GM19099 (cell line): ENCODE results near the gene CDC42BPB.

Experiments used
- POLR2A ChIP-seq: IDR thresholded peaks from 3 replicates; pipeline ENCODE4 v1.6.1; 2011; ENCODE audit warnings: low read depth; ENCODE audit not compliant: insufficient read length; ENCODE audit errors: extremely low read depth

CDC42BPB gene

DNA sequence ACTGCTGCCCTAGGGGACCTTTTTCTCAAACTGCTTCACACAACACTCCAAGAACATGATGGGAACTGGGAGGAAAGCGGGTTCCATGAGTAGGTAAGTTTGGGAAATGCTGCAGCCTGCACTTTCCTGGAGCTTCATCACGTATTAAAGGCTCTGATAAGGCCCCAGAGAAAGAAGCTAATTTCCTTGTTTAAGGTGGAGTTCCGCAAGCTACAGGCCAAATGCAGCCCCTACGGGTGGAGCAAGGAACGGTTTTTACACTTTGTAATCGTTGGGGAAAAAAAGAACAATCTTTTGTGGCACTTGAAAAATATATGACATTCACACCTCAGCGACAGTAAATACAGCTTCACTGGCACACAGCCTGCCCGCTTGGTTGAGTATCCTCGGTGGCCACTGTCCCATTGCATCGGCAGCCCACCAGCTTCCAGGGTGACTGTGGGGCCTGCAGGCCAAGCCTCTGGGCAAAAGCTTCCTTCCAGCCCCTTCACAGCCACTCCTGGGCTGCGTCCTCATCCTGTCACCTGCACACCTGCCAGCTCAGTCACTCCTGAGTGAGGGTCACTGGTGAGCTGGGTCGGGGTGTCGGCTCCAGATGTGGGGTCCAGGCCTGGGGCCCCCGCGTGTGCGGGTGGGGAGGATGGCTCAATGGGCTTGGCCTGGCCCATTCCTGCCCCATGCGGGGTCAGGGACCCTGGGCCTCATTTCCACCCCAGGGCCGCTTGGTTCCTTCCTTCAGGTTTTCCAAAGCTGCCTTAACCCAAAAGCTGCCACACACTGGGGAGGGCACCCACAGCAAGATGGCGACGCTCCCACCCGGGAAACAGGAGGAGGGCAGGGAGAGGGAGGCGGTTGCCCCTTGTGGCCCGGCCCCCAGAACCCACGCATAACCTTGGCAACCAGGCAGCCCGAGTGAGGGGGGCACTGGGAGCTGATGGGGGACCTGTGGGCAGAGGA lies 132.4 kb downstream of the CDC42BPB start:
- no peak for TF ChIP-seq POLR2A

DNA sequence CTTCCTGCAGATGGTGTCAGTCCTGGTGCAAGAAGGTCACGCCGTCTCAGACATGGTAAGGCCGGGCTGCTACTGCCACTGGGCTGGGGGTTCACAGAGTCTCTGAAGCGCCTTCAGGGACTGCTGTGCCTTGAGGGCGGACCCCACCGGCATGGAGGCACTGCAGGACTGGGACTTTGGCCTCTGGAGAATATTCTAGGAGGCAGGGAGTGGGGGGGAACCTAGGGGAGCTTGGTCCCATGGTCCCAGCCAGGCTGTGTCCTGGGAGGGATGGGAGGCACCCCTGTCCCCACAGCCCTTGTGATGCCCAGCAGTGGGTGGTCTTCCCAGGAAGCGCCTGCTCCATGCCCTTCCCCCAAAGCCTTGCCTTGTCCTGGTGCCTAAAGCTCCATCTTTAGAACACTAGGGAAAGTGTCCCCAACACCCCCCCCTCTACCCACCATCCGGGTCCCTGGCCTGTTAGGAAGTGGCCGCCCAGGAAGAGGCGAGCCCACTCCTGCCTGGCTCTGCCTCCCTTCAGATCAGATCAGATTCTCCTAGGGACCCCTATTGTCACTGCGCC lies 133.3 kb downstream of the CDC42BPB start:
- TF ChIP-seq POLR2A, result no peak

DNA sequence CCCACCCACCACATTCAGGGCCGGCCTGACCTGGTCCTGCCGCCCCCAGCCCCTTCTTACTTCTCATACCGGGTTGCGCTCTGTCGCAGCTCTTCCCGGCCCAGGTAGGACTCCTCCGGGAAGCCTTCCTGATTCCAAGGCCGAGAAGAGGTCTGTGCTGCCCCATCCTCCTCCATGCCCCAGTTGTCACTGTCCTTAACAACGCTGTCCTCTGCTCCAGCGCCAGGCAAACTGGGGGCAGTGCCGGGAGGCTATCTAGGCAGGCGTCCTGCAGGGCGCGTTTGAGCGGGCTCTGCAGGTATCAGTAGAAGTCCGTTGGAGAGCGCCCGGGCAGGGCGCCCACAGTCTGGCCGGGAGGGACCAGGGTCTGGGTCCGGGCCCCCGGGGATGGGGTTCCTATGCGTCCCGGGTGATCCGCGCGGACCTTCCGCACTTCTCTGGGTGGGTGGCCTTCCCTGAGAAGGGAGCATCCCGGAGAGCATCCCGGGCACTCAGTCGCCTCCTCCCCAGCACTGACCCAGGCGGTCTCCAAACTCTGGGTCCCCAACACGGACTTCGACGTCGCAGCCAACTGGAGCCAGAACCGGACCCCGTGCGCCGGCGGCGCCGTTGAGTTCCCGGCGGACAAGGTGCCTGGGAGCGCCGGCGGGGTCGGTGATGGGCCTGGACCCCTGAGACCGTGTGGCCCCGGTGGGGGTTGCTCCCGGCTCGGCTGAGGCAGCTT lies 134.0 kb downstream of the CDC42BPB start:
- TF ChIP-seq POLR2A, result no peak

DNA sequence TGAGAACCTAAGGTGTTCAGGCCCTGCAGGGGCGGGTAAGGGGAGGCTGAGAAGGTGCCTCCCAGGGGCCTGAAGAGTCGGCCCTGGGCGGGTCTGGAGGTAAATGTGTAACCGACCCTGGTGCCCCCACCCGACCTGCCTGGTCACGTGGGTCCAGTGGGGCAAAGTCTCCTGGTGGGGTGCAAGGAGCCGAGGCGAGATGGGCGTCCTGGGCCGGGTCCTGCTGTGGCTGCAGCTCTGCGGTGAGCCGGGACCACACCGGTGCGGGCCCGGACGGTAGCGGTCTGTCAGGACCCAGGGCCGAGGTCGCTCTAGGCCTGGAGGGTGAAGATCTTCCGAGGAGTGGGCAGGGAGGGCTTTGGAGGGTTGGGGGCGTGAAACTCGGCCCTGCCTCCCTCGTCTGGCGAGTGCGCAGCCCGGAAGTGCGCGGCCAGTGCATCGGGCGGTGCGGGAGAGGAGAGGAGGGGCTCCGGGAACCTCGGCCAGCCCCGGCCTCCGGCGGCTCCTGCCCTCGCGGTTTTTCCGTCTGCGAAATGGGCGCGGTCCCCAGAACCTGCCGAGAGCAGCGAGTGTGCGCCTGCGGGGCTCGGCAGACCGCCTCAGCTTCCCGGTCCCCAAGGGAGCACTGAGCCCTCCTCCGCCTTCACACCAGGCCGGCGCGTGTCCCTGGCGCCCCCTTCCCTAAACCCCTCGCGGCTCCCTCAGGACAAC lies 134.7 kb downstream of the CDC42BPB start, which contains the start of gene AMN:
AMN (plus strand) TSS at position 174 of the 711 bp plus-strand sequence; CDS start at position 200, 26 bp downstream.
- TF ChIP-seq POLR2A, result no peak

DNA sequence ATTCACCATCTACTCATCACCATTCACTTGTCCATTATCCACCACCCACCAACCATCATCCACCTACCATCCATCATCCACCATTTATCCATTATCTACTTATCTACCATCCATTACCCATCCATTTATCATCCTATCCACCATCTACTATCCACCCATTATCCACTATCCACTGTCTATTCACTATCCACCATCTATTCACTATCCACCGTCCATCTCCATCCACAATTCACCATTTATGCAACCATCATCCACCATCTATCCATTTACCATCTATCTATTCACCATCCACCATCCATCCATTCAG lies 136.4 kb downstream of the CDC42BPB start:
- TF ChIP-seq POLR2A, result no peak

DNA sequence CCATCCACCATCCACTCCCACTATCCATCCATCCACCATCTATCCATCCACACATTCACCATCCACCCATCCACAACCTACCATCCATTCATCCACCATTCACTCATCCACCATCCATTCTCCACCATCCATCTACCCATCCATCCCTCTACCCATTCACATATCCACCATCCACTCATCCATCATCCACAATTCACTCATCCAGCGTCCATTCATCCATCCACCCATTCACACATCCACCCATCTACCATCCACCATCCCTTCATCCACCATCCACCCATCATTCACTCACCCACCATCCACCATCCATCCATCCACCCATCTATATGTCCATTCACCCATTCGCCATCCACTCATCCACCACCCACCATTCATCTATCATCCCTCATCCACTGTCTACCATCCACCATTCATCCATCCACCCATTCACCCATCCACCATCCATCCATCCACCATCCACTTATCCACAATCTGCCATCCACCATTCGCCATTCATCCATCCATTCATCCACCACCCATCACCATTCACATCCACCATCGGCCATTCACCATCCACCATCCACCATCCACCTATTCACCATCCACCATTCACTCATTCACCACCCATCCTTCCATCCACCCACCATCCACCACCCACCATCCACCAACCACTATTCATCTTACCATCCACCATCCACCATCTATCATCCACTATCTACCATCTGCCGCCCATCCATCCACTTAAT lies 136.9 kb downstream of the CDC42BPB start:
- TF ChIP-seq POLR2A, result no peak

DNA sequence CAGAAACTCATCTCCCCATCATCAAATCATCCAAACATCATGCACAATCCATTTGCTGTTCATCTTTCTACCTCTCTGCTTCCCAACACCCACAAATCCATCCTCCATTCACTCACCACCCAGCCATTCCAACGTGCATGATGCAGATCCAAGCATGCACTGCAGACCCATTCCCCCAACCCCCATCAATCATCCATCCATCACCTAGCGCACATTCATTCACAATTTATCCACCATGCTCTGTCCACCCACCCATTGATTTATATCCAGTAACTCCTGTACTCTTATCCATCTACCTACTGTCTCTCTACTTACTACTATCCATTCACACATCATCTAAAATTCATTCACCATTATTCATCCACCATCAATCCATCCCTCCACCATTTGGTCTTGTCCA lies 138.9 kb downstream of the CDC42BPB start:
- no peak for TF ChIP-seq POLR2A

DNA sequence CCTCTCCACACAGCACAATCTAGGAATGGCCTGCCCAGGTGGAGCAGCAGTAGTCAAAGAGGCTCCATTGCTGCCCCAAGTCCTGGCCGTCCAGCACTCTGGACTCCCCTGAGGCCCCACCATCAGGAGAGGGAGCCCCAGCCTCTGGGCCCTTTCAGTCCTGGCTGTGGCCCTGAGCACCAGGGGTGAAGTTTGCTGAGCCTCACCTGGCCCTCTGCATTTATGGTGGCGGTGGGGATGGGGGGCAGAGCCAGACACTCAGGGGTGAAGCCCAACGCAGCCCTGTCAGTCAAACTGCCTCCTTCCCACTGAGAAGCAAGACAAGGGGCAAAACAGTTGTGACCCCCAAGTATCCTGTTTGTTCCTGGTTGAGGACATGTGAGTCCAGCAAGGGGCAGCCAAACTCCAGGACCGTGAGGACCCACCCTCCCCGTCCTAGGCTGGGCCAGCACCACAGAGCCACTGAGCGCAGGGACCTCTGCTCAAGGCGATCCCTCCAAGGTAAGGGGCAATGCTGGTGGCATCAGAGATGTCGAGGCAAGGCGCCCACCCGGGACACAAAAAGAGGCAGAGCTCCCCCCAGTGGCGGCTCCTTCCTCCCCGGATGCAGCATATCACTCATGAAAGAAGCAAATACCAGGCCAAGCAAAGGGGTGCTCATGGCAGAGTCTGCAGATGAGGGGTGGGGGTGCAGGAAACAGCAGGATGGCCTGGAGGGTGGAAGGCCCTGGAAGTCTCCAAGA lies 139.7 kb downstream of the CDC42BPB start:
- no peak for TF ChIP-seq POLR2A

DNA sequence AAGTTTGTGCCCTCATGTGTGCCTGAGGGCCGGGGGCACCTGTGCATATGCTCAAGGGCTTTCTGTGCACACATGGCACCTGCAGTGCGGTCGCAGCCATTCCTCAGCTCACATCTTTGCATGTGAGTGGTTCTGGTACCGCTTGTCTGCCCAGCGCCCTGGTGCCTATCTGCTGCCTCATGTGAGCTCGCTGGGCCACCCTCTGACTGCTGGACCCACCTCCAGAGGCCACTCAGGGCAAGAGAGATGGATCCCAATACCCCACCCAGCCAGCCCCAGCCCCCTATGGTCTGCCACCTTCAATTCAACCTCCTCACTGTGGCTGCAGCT lies 140.3 kb downstream of the CDC42BPB start:
- no peak for TF ChIP-seq POLR2A

DNA sequence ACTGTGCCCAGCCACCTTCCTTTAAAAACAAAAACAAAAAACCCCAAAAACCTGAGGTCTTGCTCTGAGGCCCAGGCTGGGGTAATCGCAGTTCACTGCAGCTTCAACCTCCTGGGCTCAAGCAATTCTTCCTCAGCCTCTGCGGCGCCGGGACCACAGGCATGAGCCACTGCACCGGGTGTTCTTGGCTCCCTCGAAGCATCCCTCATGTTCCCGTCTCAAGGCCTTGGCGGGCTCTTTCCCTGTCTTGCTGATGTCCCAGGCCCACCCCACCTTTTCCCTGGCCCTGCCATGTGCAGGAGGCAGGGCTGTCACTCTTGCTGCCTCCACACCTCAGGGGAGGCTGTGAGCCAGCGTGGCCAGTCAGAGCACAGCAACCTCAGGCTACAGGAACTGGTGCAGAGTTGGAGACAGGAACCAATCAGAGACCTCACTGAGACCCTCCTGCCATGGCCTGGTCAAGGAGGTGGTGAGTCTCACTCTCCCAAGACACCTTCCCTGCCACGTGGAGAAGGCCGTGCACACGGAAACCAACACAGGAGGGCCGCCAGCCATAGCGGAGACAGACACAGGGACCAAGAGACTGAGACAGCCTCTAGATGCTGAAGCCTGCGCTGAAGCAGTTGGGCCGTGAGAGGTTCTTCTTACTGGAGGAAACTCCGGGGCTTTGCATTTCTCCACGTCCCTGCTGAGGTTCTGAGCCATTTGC lies 140.8 kb downstream of the CDC42BPB start:
- no peak for TF ChIP-seq POLR2A

DNA sequence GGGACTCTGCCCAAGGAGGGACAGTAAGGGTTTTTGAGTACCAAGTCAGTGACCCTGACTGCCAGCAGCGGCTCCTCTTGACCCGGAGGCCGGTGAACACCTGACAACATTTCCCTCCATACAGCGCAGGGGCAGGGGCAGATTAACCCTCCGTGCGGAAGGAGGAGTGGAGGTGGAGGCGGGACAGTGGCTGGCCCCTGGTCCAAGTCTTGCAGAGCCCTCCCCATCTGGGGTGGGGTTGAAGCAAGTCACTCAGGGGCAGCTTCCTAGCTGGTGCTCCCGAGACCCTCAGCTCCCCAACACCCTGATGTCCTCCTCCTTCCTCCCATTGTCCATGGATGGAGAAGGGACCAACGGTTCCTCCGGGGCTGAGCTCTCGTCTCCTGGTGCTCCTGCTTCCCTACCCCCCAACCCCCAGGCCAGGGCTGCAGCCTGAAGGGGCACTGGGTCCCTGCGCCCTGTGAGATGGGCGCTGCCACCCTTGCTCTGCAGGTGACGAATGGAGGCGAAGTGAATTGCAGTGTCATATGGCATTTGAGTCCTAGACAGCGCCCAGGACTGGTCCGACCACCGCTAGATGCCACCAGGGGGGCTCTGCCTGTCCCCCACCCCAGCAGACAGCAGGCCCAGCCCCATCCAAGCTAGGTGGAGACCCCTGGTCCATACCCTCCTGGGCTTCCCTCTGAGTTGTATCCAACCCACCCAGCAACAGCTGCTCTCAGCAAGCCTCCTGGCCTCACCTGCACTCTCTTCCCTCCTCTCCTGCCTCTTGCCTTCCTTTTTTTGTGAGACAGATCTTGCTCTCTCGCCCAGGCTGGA lies 141.8 kb downstream of the CDC42BPB start:
- TF ChIP-seq POLR2A, result no peak

DNA sequence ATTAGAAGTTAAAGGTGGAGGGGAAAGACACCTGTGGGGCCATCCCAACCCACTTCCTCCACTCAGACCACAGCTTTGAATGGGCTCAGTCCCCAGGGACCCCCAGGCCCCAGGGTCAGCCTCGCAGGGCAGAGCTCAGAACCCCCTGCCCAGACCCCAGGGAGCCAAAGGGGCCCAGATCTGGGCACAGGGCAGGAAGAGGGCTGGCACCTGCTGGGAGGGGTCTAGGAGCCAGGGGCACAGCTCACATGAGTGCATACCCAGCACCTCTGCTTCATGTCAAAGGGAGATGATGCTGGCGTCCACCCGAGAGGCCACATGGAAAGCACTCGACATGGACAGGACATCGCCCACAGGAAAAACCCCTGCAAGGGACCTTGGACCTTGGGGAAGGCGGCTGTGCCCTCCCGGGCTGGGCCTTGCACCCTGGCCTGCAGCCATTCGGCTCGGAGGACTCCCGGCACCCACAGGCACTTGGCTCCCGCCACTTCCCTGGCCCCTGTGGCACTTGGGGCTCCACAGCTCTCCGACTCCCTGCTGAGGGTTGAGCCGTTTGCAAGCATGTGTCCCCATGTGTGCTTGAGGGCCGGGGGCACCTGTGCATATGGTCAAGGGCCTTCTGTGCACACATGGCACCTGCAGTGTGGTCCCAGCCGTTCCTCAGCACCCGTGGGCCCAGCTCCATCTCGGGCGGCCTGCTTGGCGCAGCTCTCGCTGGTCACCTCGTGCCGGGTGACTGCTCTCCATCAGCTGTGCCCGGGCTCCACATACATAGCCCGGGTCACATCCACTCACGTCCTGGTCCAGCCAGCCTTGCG lies 142.7 kb downstream of the CDC42BPB start:
- TF ChIP-seq POLR2A, result no peak
